Measurements from ENCODE around the gene RXRA.
A peak's percentile ranks its signal among the peaks of the same experiment; 100 is the strongest.

RXRA gene

GRCh38 chr9:134340475-134341160, 14.4 kb downstream of the RXRA start:
- DNase-seq, result no peak

GRCh38 chr9:134341306-134341705, 15.1 kb downstream of the RXRA start:
- DNase-seq, result no peak

- DNase-seq, result no peak
Measured at GRCh38 chr9:134341929-134342745, 15.9 kb downstream of the RXRA start.

- no peak for DNase-seq
Measured at GRCh38 chr9:134342746-134343115, 16.5 kb downstream of the RXRA start.

- no peak for DNase-seq
Measured at GRCh38 chr9:134343637-134344036, 17.4 kb downstream of the RXRA start.

GRCh38 chr9:134344068-134344799, 18.0 kb downstream of the RXRA start:
- DNase-seq, result peak; percentile 54

- no peak for DNase-seq
Measured at GRCh38 chr9:134344800-134345310, 18.6 kb downstream of the RXRA start.

- no peak for DNase-seq
Measured at GRCh38 chr9:134345737-134346136, 19.5 kb downstream of the RXRA start.

GRCh38 chr9:134346151-134346550, 19.9 kb downstream of the RXRA start:
- no peak for DNase-seq

GRCh38 chr9:134346840-134347583, 20.8 kb downstream of the RXRA start:
- DNase-seq, result no peak

- no peak for DNase-seq
Measured at GRCh38 chr9:134347996-134348395, 21.7 kb downstream of the RXRA start.

- DNase-seq, result no peak
Measured at GRCh38 chr9:134348404-134349155, 22.3 kb downstream of the RXRA start.

GRCh38 chr9:134349936-134350335, 23.7 kb downstream of the RXRA start:
- no peak for DNase-seq

GRCh38 chr9:134350416-134350994, 24.2 kb downstream of the RXRA start:
- DNase-seq, result no peak

- DNase-seq, result no peak
Measured at GRCh38 chr9:134351606-134352176, 25.4 kb downstream of the RXRA start.

- DNase-seq, result no peak
Measured at GRCh38 chr9:134352247-134352933, 26.1 kb downstream of the RXRA start.

- no peak for DNase-seq
Measured at GRCh38 chr9:134353539-134353938, 27.3 kb downstream of the RXRA start.

- DNase-seq, result no peak
Measured at GRCh38 chr9:134355158-134355557, 28.9 kb downstream of the RXRA start.

GRCh38 chr9:134355561-134356279, 29.5 kb downstream of the RXRA start:
- no peak for DNase-seq

Measured in activated CD8-positive, alpha-beta memory T cell treated with anti-CD3 and anti-CD28 coated beads, Interleukin-2, amount 50 U/mL, for 4 hours (primary cell).